GM12878 (cell line): ENCODE results near the gene NFKB2. TPM values are rescaled to one million over a fixed set of nuclear protein-coding genes. Genes with fewer than 3 reads are reported as not detected.

Experiments
- ATAC-seq: fragments of 200-7000 bp; cut with Tn5 transposase; 3 replicates; pipeline ENCODE4 v1.9.1; 2020; ENCODE audit warnings: mild to moderate bottlenecking, moderate library complexity
- BruUV-seq: library from RNA; stranded (reverse); fragments of 400-500 nt; replicated peaks from 2 replicates; lab custom pipeline; 2021; lab: Mats Ljungman, UMichigan
- CTCF ChIA-PET: fragments of 300-600 bp; sonication (Branson Sonifier 250); formaldehyde crosslinking; extraction: SDS; loops from one replicate; lab custom pipeline; 2021; ENCODE audit warnings: inconsistent platforms; lab: Yijun Ruan, JAX
- POLR2A ChIA-PET: fragments of 350-600 bp; formaldehyde crosslinking; extraction: SDS; loops from one replicate; lab custom pipeline; 2021; ENCODE audit warnings: inconsistent platforms; lab: Charles Lee
- RAD21 ChIA-PET: fragments of 300-600 bp; sonication (Branson Sonifier 250); formaldehyde crosslinking; loops from one replicate; lab custom pipeline; 2023; ENCODE audit warnings: antibody characterized with exemption; ENCODE audit not compliant: unreplicated experiment; lab: Charles Lee
- SMC1A ChIA-PET: fragments of 300-600 bp; sonication (Branson Sonifier 250); formaldehyde crosslinking; loops from one replicate; lab custom pipeline; 2023; ENCODE audit not compliant: unreplicated experiment, uncharacterized antibody; lab: Charles Lee
- DNase-seq: peaks from one replicate; pipeline ENCODE4 v3.0.0-alpha.2; 2011; ENCODE audit warnings: low read depth, low spot score
- FAIRE-seq: peaks from 3 replicates; lab custom pipeline; 2011; peaks lifted over from hg19 to GRCh38; lab: Jason Lieb, UNC
- H2AFZ ChIP-seq: 2 replicates; pipeline ENCODE4 v1.6.0; 2011; ENCODE audit warnings: low read depth, low read length, control low read depth; ENCODE audit not compliant: control insufficient read depth
- H3K27ac ChIP-seq: 2 replicates; pipeline ENCODE4 v1.5.1; 2011; ENCODE audit warnings: control low read depth; ENCODE audit not compliant: control insufficient read depth, insufficient read depth
- H3K27me3 ChIP-seq, 2 experiments: replicated peaks in 1 of 2; 2 replicates each; pipeline versions ENCODE4 v1.6.0 to v1.6.1; 2011; ENCODE audit warnings: low read length in 1 of 2; ENCODE audit not compliant: control insufficient read depth in 2 of 2, insufficient read depth in 2 of 2
- H3K36me3 ChIP-seq, 2 experiments: 2 replicates each; pipeline ENCODE4 v1.5.1; 2011; ENCODE audit warnings: low read length in 1 of 2; ENCODE audit not compliant: control insufficient read depth in 2 of 2, insufficient read depth in 2 of 2
- H3K4me1 ChIP-seq: 2 replicates; pipeline ENCODE4 v1.6.1; 2011; ENCODE audit warnings: mild to moderate bottlenecking, low read length, moderate library complexity, mixed read lengths; ENCODE audit not compliant: control insufficient read depth, insufficient read depth
- H3K4me2 ChIP-seq: 2 replicates; pipeline ENCODE4 v1.6.0; 2011; ENCODE audit warnings: control low read depth; ENCODE audit not compliant: control insufficient read depth, insufficient read depth
- H3K4me3 ChIP-seq: fragments of 200-600 bp; sonication (generic); 2 replicates; pipeline ENCODE4 v1.5.1; 2016
- H3K79me2 ChIP-seq: 2 replicates; pipeline ENCODE4 v1.6.0; 2011; ENCODE audit warnings: low read length; ENCODE audit not compliant: control insufficient read depth, insufficient read depth
- H3K9ac ChIP-seq: 2 replicates; pipeline ENCODE4 v1.8.0; 2011; ENCODE audit warnings: low read length, control low read depth, mixed read lengths; ENCODE audit not compliant: control insufficient read depth, insufficient read depth
- H3K9me3 ChIP-seq: replicated peaks from 3 replicates; pipeline ENCODE4 v1.5.1; 2011; ENCODE audit warnings: mild to moderate bottlenecking, low read length; ENCODE audit not compliant: control insufficient read depth, insufficient read depth
- H4K20me1 ChIP-seq: 2 replicates; pipeline ENCODE4 v1.6.0; 2011; ENCODE audit not compliant: control insufficient read depth, insufficient read depth
- ATF2 ChIP-seq: IDR thresholded peaks from 2 replicates; pipeline ENCODE4 v1.6.1; 2012; ENCODE audit warnings: low read length, inconsistent platforms
- BCL11A ChIP-seq: IDR thresholded peaks from 2 replicates; pipeline ENCODE4 v1.6.1; 2011; ENCODE audit warnings: low read depth, low read length
- FOXK2 ChIP-seq: fragments of 450-650 bp; IDR thresholded peaks from 2 replicates; pipeline ENCODE4 v1.6.1; 2017; ENCODE audit warnings: mild to moderate bottlenecking, moderate library complexity
- GABPA ChIP-seq: IDR thresholded peaks from 2 replicates; pipeline ENCODE4 v1.6.1; 2014; ENCODE audit warnings: antibody characterized with exemption, low read depth, mild to moderate bottlenecking, inconsistent platforms
- HDAC6 ChIP-seq: fragments of 200-600 bp; sonication (generic); IDR thresholded peaks from one replicate; pipeline ENCODE4 v1.8.0; 2017; ENCODE audit warnings: antibody characterized with exemption; ENCODE audit not compliant: unreplicated experiment
- POLR2A ChIP-seq: IDR thresholded peaks from 2 replicates; pipeline ENCODE4 v1.6.1; 2011; ENCODE audit warnings: low read depth, mild to moderate bottlenecking, low read length
- POLR2AphosphoS2 ChIP-seq: IDR thresholded peaks from 2 replicates; pipeline ENCODE4 v1.6.1; 2011; ENCODE audit warnings: low read depth, mild to moderate bottlenecking, low read length, improper control_type of control experiment, moderate library complexity
- POLR2AphosphoS5 ChIP-seq: IDR thresholded peaks from 2 replicates; pipeline ENCODE4 v1.6.1; 2011; ENCODE audit warnings: mild to moderate bottlenecking, low read length, inconsistent platforms
- SP1 ChIP-seq: IDR thresholded peaks from one replicate; pipeline ENCODE4 v1.6.1; 2011; ENCODE audit warnings: low read depth, low read length
- ZBED1 ChIP-seq: IDR thresholded peaks from 2 replicates; pipeline ENCODE4 v1.6.1; 2016; ENCODE audit warnings: borderline replicate concordance
- ZBTB4 ChIP-seq: fragments of 450-650 bp; formaldehyde crosslinking; IDR thresholded peaks from 2 replicates; pipeline ENCODE4 v1.4.0; 2022; ENCODE audit warnings: mild to moderate bottlenecking, moderate library complexity
- WGBS: methylation state at CpG from one replicate; pipeline ENCODE4 v1.1.6; 2016; ENCODE audit warnings: low lambda C conversion rate; ENCODE audit not compliant: insufficient replicate concordance, insufficient coverage; ENCODE audit errors: missing lambda C conversion rate; 5-methylcytosine and 5-hydroxymethylcytosine counted together
- in situ Hi-C: fragments of 300-500 bp; cut with MboI; formaldehyde crosslinking; loops from 9 replicates; pipeline ENCODE4 v1.14.3; 2018; ENCODE audit warnings: mixed read lengths
- intact Hi-C: fragments of 100-400 bp; cut with micrococcal nuclease; formaldehyde crosslinking; loops from one replicate; pipeline ENCODE4 v1.14.2; 2022; ENCODE audit not compliant: unreplicated experiment
- polyA plus RNA-seq, 11 experiments: library from polyadenylated mRNA; depleted of rRNA in 4 of 11; unstranded in 6 of 11; stranded (reverse) in 5 of 11; fragments of >200 nt; fragmentation: Nextera tagmentation in 4 of 11; fragmentation: Illumina TruSeq in 1 of 11; extraction: Ambion mirVana in 4 of 11; extraction: Trizol in 1 of 11; gene quantifications; 1 replicate in 1 of 11; 2 replicates in 10 of 11; pipeline versions ENCODE4 v1.2.1 to v1.2.3, GENCODE V29; 2011 to 2016; ENCODE audit warnings: inconsistent platforms in 2 of 11, missing spikeins in 2 of 11, low read depth in 1 of 11
- total RNA-seq, 4 experiments: library from RNA; depleted of rRNA in 3 of 4; stranded (reverse); fragments of >200 nt in 3 of 4; fragmentation: Illumina TruSeq in 1 of 4; extraction: Trizol in 1 of 4; gene quantifications; 2 replicates each; pipeline versions ENCODE4 v1.2.1 to v1.2.3, GENCODE V29; 2013 to 2021

NFKB2 gene
- total and polyA plus RNA-seq, 10 of the 15 experiments (the other 5 are each of a cell fraction or from before 2014, with no cell fraction given), result 0.56 to 144 (median 49.4) TPM

GRCh38 chr10:102405632-102406031, 10.1 kb downstream of the NFKB2 start:
- no peak for DNase-seq
- intact Hi-C loops, result no loop called here
- Histone ChIP-seq H2AFZ (no peak overlapping the region), H3K27me3 (peaks cover 8 to 14% of the 10 kb centered on the region in 2 experiments; a peak in 3 of 4 replicates), H3K9ac (no peak overlapping the region), H3K4me3 (no peak overlapping the region), H3K27ac (no peak overlapping the region), H3K9me3 (no peaks in the 10 kb centered on the region), H3K79me2 (no peaks in the 10 kb centered on the region), H3K4me2 (no peak overlapping the region), H3K36me3 (peaks cover 11 to 17% of the 10 kb centered on the region in 2 experiments; a peak in 3 of 4 replicates), H4K20me1 (peaks cover 4% of the 10 kb centered on the region; the same call in 1 of the 2 replicates), H3K4me1 (no peaks in the 10 kb centered on the region)
- CTCF ChIA-PET, result interaction anchor here (0.6 to 12.1 kb wide), 6 partner anchors 11 to 236 kb away, joined by 3 to 69 read pairs (median 5); partner anchors contain the start of gene FBXL15
- no TSS peak for BruUV-seq
- TF ChIP-seq ATF2 (0 out of 2 replicates have a peak, but pooled peaks have one; percentile 17), FOXK2 (no peak), GABPA (no peak), BCL11A (0 out of 2 replicates have a peak, but pooled peaks have one; percentile 2), ZBED1 (peak; percentile 43; the same call in 1 of the 2 replicates), HDAC6 (no peak), POLR2A (peak; percentile 63), SP1 (no peak), POLR2AphosphoS2 (no peak), ZBTB4 (CRISPR knock-in tag) (no peak), POLR2AphosphoS5 (peak; percentile 75)
- WGBS, result 41% methylated on average over 6 of the region's 6 CpGs
- POLR2A ChIA-PET, result interaction anchor here (1.5 kb wide), 1 partner anchor 10 kb away, joined by 6 read pairs; the partner anchor contains the start of gene NFKB2
- in situ Hi-C loops, result loop anchor here (5.0 kb wide), 1 partner anchor 178 kb away; the partner anchor contains the start of gene ELOVL3
- ATAC-seq, result peak; percentile 9
- FAIRE-seq, result no peak
- RAD21 ChIA-PET, result interaction anchor here (0.8 kb wide), 1 partner anchor 74 kb away, joined by 3 read pairs; no protein-coding TSS in a partner anchor
- SMC1A ChIA-PET, result interaction anchor here (1.6 kb wide), 1 partner anchor 11 kb away, joined by 5 read pairs; no protein-coding TSS in a partner anchor
